ENCODE data around the gene KRTAP3-2. TPM values are rescaled to one million over a fixed set of nuclear protein-coding genes. Genes with fewer than 3 reads are reported as not detected.
"Not testable (repeated sequence)": the region's sequence is repeated elsewhere in the genome, so short reads cannot be mapped to it uniquely, and the experiment has no call there.

The KRTAP3-2 gene
- total RNA-seq, 1 experiment from 2014 or later, result not detected

GRCh38 chr17:41037853-41038350 is 38.2 kb upstream of the KRTAP3-2 start:
- H3K27me3 Mint-ChIP-seq (ENCODE audit: low read depth), result no peaks in the 10 kb centered on the region
- H3K18ac ChIP-seq (ENCODE audit: insufficient read length, low read depth, low read length), result no peak overlapping the region
- H3K27ac ChIP-seq (ENCODE audit: insufficient read length, low read depth, low read length), result no peak overlapping the region
- no peaks in the 10 kb centered on the region for H4K20me1 ChIP-seq (ENCODE audit: control insufficient read depth, insufficient read depth, insufficient read length)
- no peak overlapping the region for H2BK5ac ChIP-seq (ENCODE audit: insufficient read length, low read length)
- no peak overlapping the region for H4K5ac ChIP-seq (ENCODE audit: insufficient read length, low read depth, low read length)
- H2BK15ac ChIP-seq (ENCODE audit: low read depth, low read length), result no peak overlapping the region
- WGBS (ENCODE audit: extremely low coverage, insufficient read length, low lambda C conversion rate), result no CpG with 5 or more reads among the region's 2 CpGs
- no peak overlapping the region for H2BK12ac ChIP-seq (ENCODE audit: insufficient read length, low read depth, low read length)
- no peak for DNase-seq
- H3K23ac ChIP-seq (ENCODE audit: insufficient read length, low read depth, low read length), result no peak overlapping the region
- peak overlapping the region in 1 of 3 experiments; percentile 12; a peak in 1 of 7 replicates for H3K27ac Mint-ChIP-seq
- peaks cover 2% of the 10 kb centered on the region; the same call in 1 of the 2 replicates for H3K4me1 ChIP-seq (ENCODE audit: insufficient read depth, low read length)
- H3K4me2 ChIP-seq (ENCODE audit: insufficient read depth, insufficient read length, low read length), result no peak overlapping the region
- H3K79me2 ChIP-seq (ENCODE audit: insufficient read depth, low read length), result no peaks in the 10 kb centered on the region
- peaks cover 34 to 36% of the 10 kb centered on the region in 2 experiments for H3K4me1 Mint-ChIP-seq
- no peak overlapping the region for H4K8ac ChIP-seq (replicated peaks; ENCODE audit: insufficient read length, low read depth, low read length)
- no peaks in the 10 kb centered on the region for H3K79me1 ChIP-seq (ENCODE audit: insufficient read depth, low read depth, low read length, poor library complexity, severe bottlenecking)
- no peak overlapping the region for H3T11ph ChIP-seq (ENCODE audit: low read length)
- H2BK120ac ChIP-seq (ENCODE audit: low read depth, low read length, poor library complexity, severe bottlenecking), result no peak overlapping the region
- H3K14ac ChIP-seq (ENCODE audit: insufficient read depth, low read length), result no peak overlapping the region
- H3K9me3 ChIP-seq (ENCODE audit: control insufficient read depth, low read depth, low read length), result no peaks in the 10 kb centered on the region
- H3K36me3 Mint-ChIP-seq (ENCODE audit: insufficient read depth in 1 of 3, low read depth in 3 of 3), result no peaks in the 10 kb centered on the region; a peak in 1 of 7 replicates
- H2BK20ac ChIP-seq (ENCODE audit: low read depth, low read length, poor library complexity, severe bottlenecking), result no peak overlapping the region
- no peaks in the 10 kb centered on the region; a peak in 1 of 5 replicates for H3K9me3 Mint-ChIP-seq
- H3K4me3 Mint-ChIP-seq, result no peak overlapping the region
- H3K56ac ChIP-seq (ENCODE audit: insufficient read length, low read depth, low read length), result no peak overlapping the region
- H3K4ac ChIP-seq (ENCODE audit: low read depth, low read length), result no peak overlapping the region
- H3K27me3 ChIP-seq (ENCODE audit: insufficient read depth, low read length), result no peaks in the 10 kb centered on the region
- no peaks in the 10 kb centered on the region for H3K23me2 ChIP-seq (ENCODE audit: insufficient read length, low read depth, low read length, poor library complexity, severe bottlenecking)
- H4K91ac ChIP-seq (ENCODE audit: insufficient read length, low read depth, low read length), result no peak overlapping the region
- no peak overlapping the region for H2AK5ac ChIP-seq (ENCODE audit: insufficient read length, low read length)
- no peak for TF ChIP-seq CTCF (conservative IDR thresholded peaks at IDR 0.05)
- no peak overlapping the region for H2AFZ ChIP-seq (ENCODE audit: low read length)
- H3K9ac ChIP-seq (ENCODE audit: extremely low read depth, insufficient read length, low read length), result no peak overlapping the region

GRCh38 chr17:41034346-41034935 is 34.7 kb upstream of the KRTAP3-2 start, which contains the start of gene KRTAP1-3:
TSS of gene KRTAP1-3 (minus strand) at chr17:41034874. CDS start at chr17:41034821, 53 bp downstream.
- not testable (repeated sequence) for H3K4me3 Mint-ChIP-seq; H3K9me3 Mint-ChIP-seq; H4K5ac ChIP-seq (ENCODE audit: insufficient read length, low read depth, low read length); H3K27me3 ChIP-seq (ENCODE audit: insufficient read depth, low read length); H3K36me3 Mint-ChIP-seq (ENCODE audit: insufficient read depth in 1 of 3, low read depth in 3 of 3); H3K27me3 Mint-ChIP-seq (ENCODE audit: low read depth); H2BK20ac ChIP-seq (ENCODE audit: low read depth, low read length, poor library complexity, severe bottlenecking); H3T11ph ChIP-seq (ENCODE audit: low read length); H4K91ac ChIP-seq (ENCODE audit: insufficient read length, low read depth, low read length); H3K4me1 ChIP-seq (ENCODE audit: insufficient read depth, low read length); H3K4ac ChIP-seq (ENCODE audit: low read depth, low read length); DNase-seq; H4K8ac ChIP-seq (replicated peaks; ENCODE audit: insufficient read length, low read depth, low read length); H3K79me1 ChIP-seq (ENCODE audit: insufficient read depth, low read depth, low read length, poor library complexity, severe bottlenecking); H3K27ac Mint-ChIP-seq; H4K20me1 ChIP-seq (ENCODE audit: control insufficient read depth, insufficient read depth, insufficient read length); H2BK120ac ChIP-seq (ENCODE audit: low read depth, low read length, poor library complexity, severe bottlenecking); H2BK12ac ChIP-seq (ENCODE audit: insufficient read length, low read depth, low read length); H2BK5ac ChIP-seq (ENCODE audit: insufficient read length, low read length); H3K56ac ChIP-seq (ENCODE audit: insufficient read length, low read depth, low read length); H3K79me2 ChIP-seq (ENCODE audit: insufficient read depth, low read length); H3K27ac ChIP-seq (ENCODE audit: insufficient read length, low read depth, low read length); H2BK15ac ChIP-seq (ENCODE audit: low read depth, low read length); H3K9ac ChIP-seq (ENCODE audit: extremely low read depth, insufficient read length, low read length); H2AK5ac ChIP-seq (ENCODE audit: insufficient read length, low read length); H3K18ac ChIP-seq (ENCODE audit: insufficient read length, low read depth, low read length); H3K4me2 ChIP-seq (ENCODE audit: insufficient read depth, insufficient read length, low read length); H2AFZ ChIP-seq (ENCODE audit: low read length); H3K23ac ChIP-seq (ENCODE audit: insufficient read length, low read depth, low read length); H3K9me3 ChIP-seq (ENCODE audit: control insufficient read depth, low read depth, low read length); H3K23me2 ChIP-seq (ENCODE audit: insufficient read length, low read depth, low read length, poor library complexity, severe bottlenecking); H3K14ac ChIP-seq (ENCODE audit: insufficient read depth, low read length)
- WGBS (ENCODE audit: extremely low coverage, insufficient read length, low lambda C conversion rate), result no CpG with 5 or more reads among the region's 10 CpGs
- peaks cover 26 to 28% of the 10 kb centered on the region in 2 experiments for H3K4me1 Mint-ChIP-seq
